Measurements from ENCODE around the gene PPP1R14D.
"Not testable (repeated sequence)": the region's sequence is repeated elsewhere in the genome, so short reads cannot be mapped to it uniquely, and the experiment has no call there.

PPP1R14D gene, protein sequence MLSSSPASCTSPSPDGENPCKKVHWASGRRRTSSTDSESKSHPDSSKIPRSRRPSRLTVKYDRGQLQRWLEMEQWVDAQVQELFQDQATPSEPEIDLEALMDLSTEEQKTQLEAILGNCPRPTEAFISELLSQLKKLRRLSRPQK

DNA sequence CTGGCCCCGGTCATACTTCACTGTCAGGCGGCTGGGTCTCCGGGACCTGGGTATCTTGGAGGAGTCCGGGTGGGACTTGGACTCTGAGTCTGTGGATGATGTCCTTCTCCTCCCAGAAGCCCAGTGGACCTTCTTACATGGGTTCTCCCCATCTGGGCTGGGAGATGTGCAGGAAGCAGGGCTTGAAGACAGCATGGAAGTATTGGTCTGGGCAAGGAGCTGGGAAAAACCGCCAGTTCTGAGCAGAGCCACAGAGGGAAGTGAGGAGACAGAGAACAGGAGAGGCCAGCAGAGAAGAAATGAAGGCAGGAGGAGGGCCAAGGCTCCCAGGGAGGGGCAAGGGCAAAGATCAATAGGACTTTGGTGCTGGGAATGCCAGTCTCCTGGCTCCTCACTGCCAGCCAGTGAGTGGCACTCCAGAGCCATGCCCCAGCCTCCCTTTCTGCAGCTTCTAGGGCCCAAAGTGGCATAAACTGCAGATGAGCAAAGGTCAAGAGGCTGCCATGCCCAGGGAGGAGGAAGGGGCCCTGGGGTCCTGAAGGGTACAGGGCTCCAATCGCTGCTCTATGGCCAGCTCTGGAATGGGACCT, at the start of gene PPP1R14D:
Gene PPP1R14D (minus strand): TSS at position 262 of the 590 bp plus-strand sequence. CDS start 67 bp downstream, at position 195.
- no peak for DNase-seq

DNA sequence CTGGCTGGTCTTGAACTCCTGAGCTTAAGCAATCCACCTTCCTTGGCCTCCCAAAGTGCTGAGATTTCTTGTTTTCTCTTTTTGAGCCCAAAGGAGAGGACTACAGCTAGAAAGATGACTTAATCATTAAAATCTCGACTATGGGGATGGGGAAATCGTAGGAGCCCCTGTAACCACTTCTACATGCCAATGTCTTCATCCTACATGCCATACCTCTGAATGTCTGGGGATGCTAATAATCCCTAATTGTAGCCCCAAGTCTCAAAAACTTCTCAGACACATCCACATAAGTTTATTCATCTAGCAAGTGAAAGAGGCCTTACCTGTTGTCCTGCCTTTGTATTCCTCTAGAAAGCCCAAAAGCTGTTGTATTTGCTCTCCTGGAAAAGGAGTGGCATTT, 49.2 kb upstream of the PPP1R14D start:
- no peak for DNase-seq

DNA sequence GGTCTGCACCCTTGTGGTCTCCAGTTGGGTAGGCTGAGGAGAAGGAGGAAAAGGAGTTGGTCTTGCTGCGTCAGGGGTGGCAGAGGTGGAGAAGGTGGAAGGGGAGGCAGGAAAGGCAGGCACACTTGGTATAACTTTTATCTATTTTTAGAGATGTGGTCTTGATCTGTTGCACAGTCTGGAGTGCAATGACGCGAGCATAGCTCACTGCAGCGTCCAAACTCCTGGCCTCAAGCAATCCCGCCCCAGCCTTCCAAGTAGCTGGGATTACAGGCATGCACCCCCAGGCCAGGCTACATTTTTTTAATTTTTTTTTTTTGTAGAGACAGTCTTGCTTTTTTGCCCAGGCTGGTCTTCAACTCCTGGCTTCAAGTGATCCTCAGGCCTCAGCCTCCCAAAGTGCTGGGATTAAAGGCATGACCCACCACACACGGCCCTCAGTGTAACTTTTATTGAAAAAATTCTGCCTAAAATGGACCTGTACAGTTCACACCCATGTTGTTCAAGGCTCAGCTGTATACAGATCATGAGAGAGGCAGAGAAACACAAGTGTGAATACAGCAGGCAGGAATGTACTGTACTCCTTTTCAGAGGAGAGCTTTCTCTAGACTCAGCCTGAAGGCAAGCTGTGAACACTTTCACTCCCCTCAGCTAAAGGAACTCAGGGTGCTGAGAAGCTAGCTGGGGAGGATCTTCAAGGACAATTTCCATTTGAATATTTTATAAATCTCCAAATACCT, 47.7 kb upstream of the PPP1R14D start:
- no peak for DNase-seq

DNA sequence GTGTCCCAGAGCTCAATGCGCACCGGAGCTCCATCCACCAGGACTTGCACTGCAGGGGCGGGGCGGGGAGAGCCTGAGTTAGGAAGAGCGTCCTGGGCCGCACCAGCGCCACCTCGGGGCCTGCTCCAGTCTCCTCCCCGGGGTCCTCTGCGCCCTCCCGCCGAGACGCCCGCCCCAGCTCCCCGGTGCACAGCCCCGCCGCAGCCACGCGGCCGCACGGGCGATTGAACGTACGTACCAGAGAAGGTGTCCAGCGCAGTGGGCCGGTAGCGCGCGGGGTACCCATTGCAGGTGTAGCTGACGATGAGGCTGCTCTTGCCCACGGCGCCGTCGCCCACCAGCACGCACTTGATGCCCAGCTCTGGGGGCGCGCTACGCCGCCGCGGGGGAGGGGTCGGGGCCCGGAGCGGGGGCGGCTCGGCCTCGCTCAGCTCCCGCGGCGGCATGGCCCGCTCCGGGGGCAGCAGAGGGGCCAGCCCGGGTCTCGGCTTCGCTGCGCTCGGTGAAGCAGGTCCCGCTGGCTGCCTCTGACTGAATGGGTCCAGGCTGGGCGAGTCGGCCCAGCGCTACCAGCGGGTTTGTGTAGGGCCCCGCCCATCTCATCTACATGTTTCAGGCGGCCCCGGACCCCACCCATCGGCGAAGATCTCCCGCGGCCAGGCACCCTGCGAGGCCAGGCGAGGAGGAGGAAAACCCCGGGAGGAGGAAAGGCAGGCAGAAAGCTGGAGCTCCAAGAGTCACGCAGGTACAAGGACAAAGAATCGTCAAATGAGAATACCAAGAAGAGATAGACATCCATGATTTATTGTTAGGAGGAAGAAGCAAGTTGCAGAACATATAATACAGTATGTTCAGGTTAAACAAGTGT, 45.4 kb upstream of the PPP1R14D start, which contains the start of gene RHOV:
Gene RHOV (minus strand): TSS at position 541 of the 868 bp plus-strand sequence. CDS start 95 bp downstream, at position 446.
- DNase-seq: peak; percentile 66

DNA sequence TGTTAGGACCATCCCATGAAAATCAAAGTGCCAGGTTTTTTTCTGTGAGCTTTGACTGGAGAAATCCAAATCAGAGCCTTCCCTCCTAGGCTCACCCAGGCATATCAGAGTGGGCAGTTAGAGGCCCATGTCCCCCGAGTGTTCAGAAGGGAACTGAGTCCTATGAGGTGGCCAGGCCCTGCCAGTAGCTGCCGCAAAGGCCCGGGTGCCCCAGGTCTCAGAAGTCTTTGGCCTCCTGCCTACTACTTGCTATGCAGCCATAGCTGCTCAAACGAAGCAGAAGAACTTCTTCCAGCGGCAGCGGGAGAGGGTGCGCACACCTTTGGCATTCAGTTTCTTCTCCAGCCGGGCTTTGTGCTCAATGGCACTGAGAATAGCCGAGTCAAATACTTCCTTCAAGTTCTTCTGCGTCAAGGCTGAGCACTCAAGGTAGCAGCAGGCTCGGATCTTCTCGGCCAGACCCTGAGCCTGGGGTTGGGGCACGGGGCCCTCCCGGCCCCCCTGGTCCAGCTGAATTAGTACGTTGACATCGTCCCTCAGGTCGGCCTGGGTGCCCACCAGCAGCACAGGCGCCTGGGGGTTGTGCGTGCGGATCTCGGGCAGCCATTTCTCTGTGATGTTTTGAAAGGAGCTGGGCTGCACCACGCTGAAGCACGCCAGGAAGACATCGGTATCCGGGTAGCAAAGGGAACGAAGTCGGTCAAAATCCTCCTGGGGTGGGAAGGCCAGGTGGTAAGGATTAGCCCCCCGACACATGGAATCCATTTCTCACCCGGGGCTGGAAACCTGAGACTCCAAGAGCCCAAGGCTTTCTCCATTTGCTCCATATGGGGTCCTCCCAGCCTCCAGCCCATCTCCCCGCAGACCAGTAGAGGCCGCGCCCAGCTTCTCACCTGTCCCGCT, 44.5 kb upstream of the PPP1R14D start:
- no peak for DNase-seq

DNA sequence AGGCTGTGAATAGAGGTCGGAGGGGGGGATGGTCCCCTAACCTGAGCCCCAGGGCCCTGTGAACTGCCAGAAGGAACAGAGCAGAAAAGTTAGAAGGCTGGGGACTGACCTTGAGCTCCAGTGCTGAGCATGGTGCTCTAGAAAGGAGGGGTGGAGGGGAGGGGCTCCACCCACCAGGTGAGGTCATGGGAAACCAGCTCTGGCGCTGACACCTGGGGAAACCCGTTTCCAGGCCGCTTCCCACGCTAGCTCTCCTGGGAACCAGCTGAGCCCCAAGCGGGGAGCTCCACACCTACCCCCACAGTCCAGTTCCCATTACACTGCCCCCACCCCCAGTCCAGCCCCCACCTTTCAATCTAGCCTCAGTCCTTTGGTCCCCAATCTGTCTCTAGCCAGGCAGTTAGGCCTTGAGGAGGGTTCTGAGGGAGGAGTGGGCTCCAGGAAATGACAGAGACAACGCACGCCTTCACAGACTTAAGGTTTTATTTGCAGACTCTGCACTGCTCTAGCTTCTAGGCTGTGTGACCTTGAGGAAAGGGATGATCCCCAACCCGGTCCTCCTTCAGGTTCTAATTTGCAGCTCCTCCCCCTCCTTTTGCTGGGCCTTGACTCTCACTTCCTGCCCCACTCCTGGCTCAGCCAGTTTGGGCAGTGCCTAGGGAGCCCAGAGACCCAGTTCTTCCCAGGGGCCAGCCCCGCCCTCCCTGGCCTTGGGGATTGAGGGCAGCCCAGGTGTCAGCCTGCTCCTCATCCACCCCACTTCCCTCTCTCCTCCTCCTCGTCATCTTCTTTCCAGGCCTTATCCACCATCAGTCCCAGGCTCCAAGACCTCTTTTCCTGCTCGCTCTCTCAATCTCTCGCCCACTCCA, 43.5 kb upstream of the PPP1R14D start:
- DNase-seq: peak; percentile 41

DNA sequence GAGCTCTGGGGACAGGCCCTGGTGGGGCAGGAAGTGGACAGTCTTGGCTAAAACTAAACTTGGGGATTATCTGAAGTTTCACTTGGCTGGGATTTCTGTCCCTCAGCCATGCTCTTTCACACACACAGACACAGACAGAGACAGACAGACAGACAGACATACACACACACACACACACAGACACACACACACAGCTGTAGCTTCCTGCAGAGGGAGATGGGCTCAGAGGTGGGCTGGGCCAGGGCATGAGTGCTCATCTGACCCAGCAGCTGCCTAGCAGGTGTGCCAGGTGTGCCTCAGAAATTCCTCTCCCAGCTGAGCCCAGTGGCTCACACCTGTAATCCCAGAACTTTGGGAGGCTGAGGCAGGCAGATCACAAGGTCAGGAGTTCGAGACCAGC, 42.2 kb upstream of the PPP1R14D start:
- no peak for DNase-seq

DNA sequence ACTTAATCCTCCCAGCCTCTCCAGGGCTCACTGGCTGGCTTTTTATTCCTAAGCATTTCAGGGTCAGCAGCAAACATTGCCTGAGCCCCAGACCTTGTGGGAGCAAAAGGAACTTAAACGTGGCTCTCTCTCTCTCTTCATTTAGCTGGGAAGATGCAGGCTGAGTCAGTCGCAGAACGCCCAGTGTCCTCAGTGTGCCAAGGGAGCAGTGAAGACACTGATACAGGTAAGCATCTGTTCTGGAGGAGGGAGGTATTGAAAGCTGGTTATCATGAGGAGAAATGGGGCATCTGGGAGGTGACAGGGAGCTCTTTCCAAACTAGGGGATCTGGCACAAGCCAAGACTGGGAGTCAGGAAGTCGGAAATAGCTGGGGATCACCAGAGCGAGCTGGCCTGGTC, 41.2 kb upstream of the PPP1R14D start:
- DNase-seq: no peak

DNA sequence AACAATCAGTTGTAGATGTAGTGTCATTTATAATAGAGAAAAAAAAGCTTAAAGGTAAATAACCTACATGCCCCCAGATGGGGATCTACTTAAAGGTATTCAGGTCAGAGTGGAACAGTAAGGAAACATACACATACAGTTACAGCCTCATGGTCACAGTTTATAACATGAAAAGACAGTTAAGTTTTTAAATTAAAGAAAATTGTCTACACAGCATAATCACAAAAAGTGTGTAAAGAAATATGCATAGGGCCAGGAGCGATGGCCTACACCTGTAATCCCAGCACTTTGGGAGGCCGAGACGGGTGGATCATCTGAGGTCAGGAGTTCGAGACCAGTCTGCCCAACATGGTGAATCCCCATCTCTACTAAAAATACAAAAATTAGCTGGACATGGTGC, 38.7 kb upstream of the PPP1R14D start:
- DNase-seq: no peak

DNA sequence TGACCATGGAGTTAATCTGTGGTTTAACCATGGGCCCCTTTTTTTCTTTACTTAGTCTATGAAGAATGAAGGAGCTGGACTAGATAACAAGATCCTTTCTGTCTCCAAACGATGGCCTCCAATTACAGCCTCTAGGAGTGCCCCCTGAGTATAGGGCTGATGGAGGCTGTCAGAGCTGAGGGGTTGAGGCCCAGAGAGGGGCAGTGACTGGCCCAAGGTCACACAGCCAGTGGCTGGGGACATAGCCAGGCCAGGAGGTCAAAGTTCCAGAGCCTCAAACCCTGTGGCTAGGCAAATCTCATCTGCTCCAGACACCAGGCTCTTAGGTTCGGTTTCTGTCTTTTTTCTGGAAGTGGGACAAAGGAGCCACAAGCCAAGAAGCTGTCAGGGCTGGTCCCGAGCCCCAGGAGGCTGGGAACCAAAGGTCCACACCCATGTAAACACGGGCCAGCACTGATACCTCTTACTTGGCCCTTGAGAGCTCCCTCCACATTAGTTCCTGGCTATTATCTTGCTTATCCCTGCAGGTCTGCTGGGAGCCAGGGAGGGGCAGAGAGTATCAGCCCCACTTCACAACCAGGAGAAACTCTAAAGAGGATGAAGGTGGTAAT, 35.3 kb upstream of the PPP1R14D start:
- no peak for DNase-seq

DNA sequence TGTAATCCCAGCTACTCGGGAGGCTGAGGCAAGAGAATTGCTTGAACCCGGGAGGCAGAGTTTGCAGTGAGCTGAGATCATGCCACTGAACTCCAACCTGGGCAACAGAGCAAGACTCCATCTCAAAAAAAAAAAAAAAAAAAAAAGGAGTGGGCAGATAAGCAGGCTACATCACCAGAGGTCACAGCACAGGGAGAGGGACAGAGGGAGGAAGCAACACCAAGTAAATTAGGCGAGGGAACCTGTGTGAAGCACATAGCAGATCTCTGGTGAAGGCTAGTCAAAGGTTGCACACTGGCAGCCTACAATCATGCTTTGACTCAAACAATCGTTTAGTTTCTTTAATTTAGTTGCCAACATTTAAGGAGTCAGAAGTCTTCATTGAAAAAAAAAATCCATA, 32.6 kb upstream of the PPP1R14D start:
- not testable (repeated sequence) for DNase-seq

DNA sequence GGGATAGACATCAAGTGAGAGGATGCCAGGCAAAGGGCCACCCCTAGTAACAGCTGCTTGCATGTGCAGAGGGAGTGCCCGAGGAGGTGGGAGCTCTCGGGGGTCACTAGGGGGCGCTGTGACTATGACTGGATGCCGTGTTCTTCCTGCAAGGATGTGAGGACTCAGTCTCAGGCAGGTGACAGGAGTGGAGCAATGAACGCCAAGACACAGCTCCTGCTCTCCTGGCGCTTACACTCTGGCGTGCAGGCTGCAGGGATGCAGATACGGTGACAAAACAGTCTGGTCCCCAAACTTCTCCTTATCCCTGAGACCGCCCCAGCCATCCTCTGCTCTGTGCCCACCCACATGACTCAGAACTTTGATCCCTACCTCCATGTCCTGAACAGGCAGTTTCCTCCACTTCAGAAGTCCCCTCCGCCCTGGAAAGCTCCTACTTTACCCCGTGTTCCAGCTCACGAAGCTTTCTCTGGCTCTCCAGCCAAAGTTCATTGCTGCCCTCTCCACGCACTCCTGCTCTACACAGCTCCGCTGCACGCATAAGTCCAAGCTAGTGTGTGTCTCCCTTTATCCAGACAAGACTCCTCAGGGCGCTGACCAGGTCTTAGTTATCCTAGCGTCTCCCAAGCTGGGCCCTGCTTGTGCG, 30.8 kb upstream of the PPP1R14D start:
- DNase-seq: peak; percentile 18

DNA sequence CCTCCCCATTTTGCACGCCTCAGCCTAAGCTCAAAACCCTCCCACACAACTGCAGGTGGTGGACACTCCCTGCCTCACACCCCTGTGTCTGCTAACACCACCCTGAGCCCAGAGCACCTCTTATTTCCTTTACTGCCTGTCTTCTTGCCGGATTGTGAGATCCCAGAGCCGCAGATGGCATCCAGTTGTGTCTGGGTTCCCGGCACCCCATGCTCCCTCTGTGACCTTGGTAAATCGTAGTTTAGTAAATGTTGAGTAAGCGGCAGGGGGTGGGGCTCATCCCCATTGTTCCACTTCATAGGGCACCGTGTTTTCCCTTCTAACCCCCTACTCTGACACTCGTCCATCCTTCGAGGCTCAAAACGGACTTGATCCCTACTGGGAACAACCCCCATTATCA, 30.2 kb upstream of the PPP1R14D start:
- DNase-seq: no peak

DNA sequence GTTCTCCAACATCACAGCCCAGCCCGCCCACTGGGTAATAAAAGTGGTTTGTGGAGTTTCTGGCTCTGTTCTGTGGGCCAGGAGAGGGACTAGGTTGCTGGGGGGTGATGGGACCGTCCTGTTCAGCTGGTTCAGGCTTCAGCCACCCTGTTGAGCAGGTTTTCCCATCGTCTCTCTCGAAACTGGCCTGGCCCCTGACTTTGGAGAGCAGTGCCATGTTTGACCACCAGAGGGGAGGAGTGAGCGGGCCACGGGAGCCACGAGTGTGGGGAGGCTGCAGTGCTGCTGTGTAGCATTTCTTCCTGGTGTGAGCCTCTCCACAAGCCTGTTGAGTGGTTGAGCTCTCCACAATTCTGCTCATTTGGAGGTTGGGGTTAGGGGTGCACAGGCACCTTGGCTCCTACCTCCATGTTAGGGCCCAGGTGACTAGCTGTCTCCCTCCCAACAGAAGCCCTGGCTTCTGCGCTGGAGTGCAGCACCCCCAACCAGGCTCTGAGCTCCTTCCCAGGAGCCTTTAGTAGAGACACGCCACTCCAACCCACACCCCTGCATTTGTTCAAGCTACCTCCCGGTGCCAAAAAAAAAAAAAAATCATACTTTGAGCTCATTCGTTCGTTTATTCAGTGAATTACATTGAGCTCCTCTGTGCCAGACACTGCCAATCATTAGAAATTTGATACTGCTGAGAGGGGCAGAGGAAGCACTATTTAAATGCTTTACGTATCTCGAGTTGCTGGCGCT, 29.3 kb upstream of the PPP1R14D start:
- DNase-seq: peak; percentile 32

DNA sequence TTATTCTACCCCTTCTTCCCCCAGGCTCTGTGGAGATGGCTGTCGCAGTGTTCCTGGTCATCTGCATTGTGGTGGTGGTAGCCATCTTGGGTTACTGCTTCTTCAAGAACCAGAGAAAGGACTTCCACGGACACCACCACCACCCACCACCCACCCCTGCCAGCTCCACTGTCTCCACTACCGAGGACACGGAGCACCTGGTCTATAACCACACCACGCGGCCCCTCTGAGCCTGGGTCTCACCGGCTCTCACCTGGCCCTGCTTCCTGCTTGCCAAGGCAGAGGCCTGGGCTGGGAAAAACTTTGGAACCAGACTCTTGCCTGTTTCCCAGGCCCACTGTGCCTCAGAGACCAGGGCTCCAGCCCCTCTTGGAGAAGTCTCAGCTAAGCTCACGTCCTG, 28.2 kb upstream of the PPP1R14D start:
- DNase-seq: no peak

DNA sequence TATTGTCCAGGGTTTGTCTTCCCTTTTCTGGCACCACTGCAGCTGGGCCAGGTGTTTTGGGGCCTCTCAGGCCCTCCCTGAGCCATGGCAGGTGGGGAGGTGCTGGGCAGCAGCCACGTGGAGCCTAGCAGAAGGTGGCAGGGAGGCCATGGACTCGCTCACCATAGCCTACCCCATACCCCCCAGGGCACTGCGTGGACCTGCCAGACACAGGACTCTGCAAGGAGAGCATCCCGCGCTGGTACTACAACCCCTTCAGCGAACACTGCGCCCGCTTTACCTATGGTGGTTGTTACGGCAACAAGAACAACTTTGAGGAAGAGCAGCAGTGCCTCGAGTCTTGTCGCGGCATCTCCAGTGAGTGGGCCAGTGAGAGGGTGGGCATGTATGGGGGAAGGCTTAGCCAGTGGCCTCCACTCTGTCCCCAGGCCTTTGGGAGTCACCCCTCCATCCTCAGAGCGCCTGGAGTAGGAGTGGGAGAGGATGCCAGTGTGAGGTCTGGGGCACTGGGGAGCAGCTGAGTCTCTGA, 27.3 kb upstream of the PPP1R14D start:
- DNase-seq: no peak

DNA sequence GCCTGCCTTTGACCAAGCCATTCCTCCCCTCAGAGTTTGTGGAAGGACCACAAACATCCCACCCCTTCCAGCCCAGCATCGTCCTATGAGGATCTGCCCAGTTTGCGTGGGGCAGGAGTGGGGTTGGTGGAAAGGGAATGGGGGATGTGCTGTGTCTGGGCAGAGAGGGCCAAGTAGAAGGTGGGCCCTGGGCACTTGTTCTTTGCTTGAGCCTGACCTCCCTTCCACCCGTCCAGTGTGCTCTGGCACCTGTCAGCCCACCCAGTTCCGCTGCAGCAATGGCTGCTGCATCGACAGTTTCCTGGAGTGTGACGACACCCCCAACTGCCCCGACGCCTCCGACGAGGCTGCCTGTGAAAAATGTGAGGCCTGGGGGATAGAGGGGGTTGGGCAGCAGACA, 25.7 kb upstream of the PPP1R14D start:
- no peak for DNase-seq

DNA sequence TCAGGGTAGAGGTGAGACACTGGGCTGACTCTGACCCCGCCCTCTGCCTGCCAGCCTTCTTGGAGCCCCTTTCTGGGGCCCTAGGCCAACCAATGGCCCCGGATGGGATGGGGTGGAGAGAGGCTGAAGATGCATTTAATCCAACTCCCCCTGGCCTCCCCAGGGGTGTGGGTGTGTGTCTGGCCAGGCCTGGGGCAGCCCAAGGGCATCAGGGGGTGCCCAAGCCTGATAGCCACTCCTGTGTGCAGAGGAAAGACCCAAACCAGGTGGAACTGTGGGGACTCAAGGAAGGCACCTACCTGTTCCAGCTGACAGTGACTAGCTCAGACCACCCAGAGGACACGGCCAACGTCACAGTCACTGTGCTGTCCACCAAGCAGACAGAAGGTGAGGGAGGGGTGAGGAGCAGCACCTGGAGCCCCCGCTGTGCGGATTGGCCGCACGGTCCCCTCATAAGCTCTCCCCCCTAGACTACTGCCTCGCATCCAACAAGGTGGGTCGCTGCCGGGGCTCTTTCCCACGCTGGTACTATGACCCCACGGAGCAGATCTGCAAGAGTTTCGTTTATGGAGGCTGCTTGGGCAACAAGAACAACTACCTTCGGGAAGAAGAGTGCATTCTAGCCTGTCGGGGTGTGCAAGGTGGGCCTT, 24.9 kb upstream of the PPP1R14D start:
- DNase-seq: no peak

DNA sequence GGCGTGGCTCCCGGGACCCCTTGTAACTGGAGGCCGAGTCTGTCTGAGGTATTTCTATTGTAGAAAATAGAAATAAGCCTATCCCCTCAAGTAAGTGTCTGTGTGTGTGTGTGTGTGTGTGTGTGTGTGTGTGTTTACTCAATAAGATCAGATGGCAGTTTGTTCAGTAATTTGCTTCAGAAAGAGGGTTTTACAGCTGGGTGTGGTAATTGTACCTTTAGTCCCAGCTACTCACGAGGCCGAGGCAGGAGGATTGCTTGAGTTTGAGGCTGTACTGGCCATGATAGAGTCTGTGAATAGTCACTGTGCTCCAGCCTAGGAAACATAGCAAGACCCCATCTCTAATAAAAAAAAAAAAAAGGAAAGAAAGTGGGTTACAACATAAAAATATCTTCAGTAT, 24.0 kb upstream of the PPP1R14D start:
- DNase-seq: no peak

All from NCI-H510A treated with DMSO at 0.1 percent for 48 hours (cell line).